Measurements from ENCODE around the gene BLOC1S3.
"Not testable (repeated sequence)": the region's sequence is repeated elsewhere in the genome, so short reads cannot be mapped to it uniquely, and the experiment has no call there.

BLOC1S3 gene

GRCh38 chr19:45186509-45187334 is 8.1 kb downstream of the BLOC1S3 start:
- DNase-seq, result no peak

- DNase-seq, result peak in 2 of 3 donors; percentile 16 to 33
These were observed 9.0 kb downstream of the BLOC1S3 start for GRCh38 chr19:45187421-45188100.

- no peak for DNase-seq
These were observed 11.4 kb downstream of the BLOC1S3 start for GRCh38 chr19:45189971-45190370.

- no peak for DNase-seq
These were observed 12.8 kb downstream of the BLOC1S3 start for GRCh38 chr19:45191375-45191774.

GRCh38 chr19:45195764-45196163 is 17.2 kb downstream of the BLOC1S3 start:
- DNase-seq, result peak in 1 of 3 donors; percentile 16

GRCh38 chr19:45200568-45200967 is 22.0 kb downstream of the BLOC1S3 start:
- peak; percentile 22 to 43 (median 27) for DNase-seq

- DNase-seq, result no peak
These were observed 24.1 kb downstream of the BLOC1S3 start for GRCh38 chr19:45202637-45203036.

- no peak for DNase-seq
These were observed 27.2 kb downstream of the BLOC1S3 start for GRCh38 chr19:45205810-45206209.

- DNase-seq, result no peak
These were observed 27.7 kb downstream of the BLOC1S3 start for GRCh38 chr19:45206328-45206727.

GRCh38 chr19:45211751-45212381 is 33.3 kb downstream of the BLOC1S3 start:
- DNase-seq, result peak in 2 of 3 donors; percentile 31 to 32

- no peak for DNase-seq
These were observed 34.4 kb downstream of the BLOC1S3 start for GRCh38 chr19:45213031-45213430.

- DNase-seq, result no peak
These were observed 37.0 kb downstream of the BLOC1S3 start for GRCh38 chr19:45215391-45216191.

GRCh38 chr19:45216667-45217066 is 38.1 kb downstream of the BLOC1S3 start:
- DNase-seq, result no peak

- DNase-seq, result peak in 1 of 3 donors; percentile 12
These were observed 38.8 kb downstream of the BLOC1S3 start for GRCh38 chr19:45217193-45217956.

- no peak for DNase-seq
These were observed 39.4 kb downstream of the BLOC1S3 start for GRCh38 chr19:45217957-45218334.

- no peak for DNase-seq
These were observed 39.8 kb downstream of the BLOC1S3 start for GRCh38 chr19:45218426-45218825.

- peak; percentile 19 to 41 (median 33) for DNase-seq
These were observed 40.5 kb downstream of the BLOC1S3 start for GRCh38 chr19:45218911-45219743.

- no peak for DNase-seq
These were observed 44.1 kb downstream of the BLOC1S3 start for GRCh38 chr19:45222724-45223123.

- DNase-seq, result no peak
These were observed 45.3 kb downstream of the BLOC1S3 start for GRCh38 chr19:45223879-45224278.

GRCh38 chr19:45224645-45225044 is 46.1 kb downstream of the BLOC1S3 start:
- DNase-seq, result no peak

GRCh38 chr19:45229056-45229455 is 50.5 kb downstream of the BLOC1S3 start:
- DNase-seq, result not testable (repeated sequence)
